Neural progenitor cell (in vitro differentiated cells): ENCODE results near the gene LDOC1.
"Not testable (repeated sequence)": the region's sequence is repeated elsewhere in the genome, so short reads cannot be mapped to it uniquely, and the experiment has no call there.

Experiments
- EZH2 ChIP-seq: fragments of 200-600 bp; sonication (generic); IDR thresholded peaks from 2 replicates; pipeline ENCODE4 v1.6.1; 2017; ENCODE audit warnings: antibody characterized with exemption, mild to moderate bottlenecking, moderate library complexity
- TF ChIP-seq, protein P1 (sequence below): fragments of 200-600 bp; sonication (generic); IDR thresholded peaks from 2 replicates; pipeline ENCODE4 v1.5.1; 2017; ENCODE audit warnings: antibody characterized with exemption, mild to moderate bottlenecking

DNA sequence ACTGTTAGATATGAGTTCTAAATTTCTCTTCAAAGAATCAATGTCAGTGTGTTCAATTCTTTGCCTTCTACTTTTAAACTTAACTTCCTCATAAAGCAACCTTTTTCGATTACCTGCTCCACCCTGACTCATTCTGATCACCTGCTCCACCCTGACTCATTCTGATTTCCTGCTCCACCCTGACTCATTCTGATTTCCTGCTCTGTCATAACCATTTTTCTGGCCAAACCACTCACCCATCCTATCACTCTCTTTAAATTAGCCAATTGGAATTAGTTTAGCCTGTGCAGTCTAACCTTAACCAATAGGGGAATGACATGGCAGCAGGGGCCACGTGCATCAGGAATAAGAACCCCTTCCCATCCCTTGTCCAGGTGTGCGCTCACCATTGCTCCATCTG lies 21.7 kb downstream of the LDOC1 start:
- TF ChIP-seq, protein P1, sequence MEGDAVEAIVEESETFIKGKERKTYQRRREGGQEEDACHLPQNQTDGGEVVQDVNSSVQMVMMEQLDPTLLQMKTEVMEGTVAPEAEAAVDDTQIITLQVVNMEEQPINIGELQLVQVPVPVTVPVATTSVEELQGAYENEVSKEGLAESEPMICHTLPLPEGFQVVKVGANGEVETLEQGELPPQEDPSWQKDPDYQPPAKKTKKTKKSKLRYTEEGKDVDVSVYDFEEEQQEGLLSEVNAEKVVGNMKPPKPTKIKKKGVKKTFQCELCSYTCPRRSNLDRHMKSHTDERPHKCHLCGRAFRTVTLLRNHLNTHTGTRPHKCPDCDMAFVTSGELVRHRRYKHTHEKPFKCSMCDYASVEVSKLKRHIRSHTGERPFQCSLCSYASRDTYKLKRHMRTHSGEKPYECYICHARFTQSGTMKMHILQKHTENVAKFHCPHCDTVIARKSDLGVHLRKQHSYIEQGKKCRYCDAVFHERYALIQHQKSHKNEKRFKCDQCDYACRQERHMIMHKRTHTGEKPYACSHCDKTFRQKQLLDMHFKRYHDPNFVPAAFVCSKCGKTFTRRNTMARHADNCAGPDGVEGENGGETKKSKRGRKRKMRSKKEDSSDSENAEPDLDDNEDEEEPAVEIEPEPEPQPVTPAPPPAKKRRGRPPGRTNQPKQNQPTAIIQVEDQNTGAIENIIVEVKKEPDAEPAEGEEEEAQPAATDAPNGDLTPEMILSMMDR = not testable (repeated sequence)
- TF ChIP-seq EZH2 = not testable (repeated sequence)
